HEK293 (cell line): ENCODE measurements around the gene GMPPA.

Source experiments
- CTCF ChIA-PET: fragments of 350-600 bp; formaldehyde crosslinking; extraction: SDS; loops from one replicate; lab custom pipeline; 2021; ENCODE audit warnings: antibody characterized with exemption; lab: Yijun Ruan, JAX
- POLR2A ChIA-PET: fragments of 300-600 bp; formaldehyde crosslinking; extraction: SDS; loops from one replicate; lab custom pipeline; 2020; ENCODE audit warnings: antibody characterized with exemption, inconsistent platforms; lab: Yijun Ruan, JAX
- H3K27ac ChIP-seq: fragments of 200-500 bp; sonication (Bioruptor generic); 2 replicates; pipeline ENCODE4 v1.5.1; 2014; ENCODE audit warnings: low read depth, low read length, control low read depth, inconsistent platforms; ENCODE audit errors: extremely low read depth
- H3K36me3 ChIP-seq, 2 experiments: fragments of 200-500 bp in 1 of 2; sonication (Bioruptor generic) in 1 of 2; 1 replicate in 1 of 2; 2 replicates in 1 of 2; pipeline ENCODE4 v1.5.1; 2014 to 2017; ENCODE audit warnings: inconsistent platforms in 2 of 2, low read length in 2 of 2; ENCODE audit not compliant: control insufficient read depth in 2 of 2, insufficient read depth in 1 of 2
- H3K4me1 ChIP-seq: fragments of 200-500 bp; sonication (Bioruptor generic); 2 replicates; pipeline ENCODE4 v1.5.1; 2014; ENCODE audit warnings: mild to moderate bottlenecking, low read length, inconsistent platforms; ENCODE audit not compliant: control insufficient read depth, insufficient read depth
- H3K4me3 ChIP-seq: 2 replicates; pipeline ENCODE4 v1.5.1; 2011; ENCODE audit warnings: low read depth, mild to moderate bottlenecking, control low read depth, low read length, moderate library complexity
- H3K9me3 ChIP-seq: fragments of 200-500 bp; sonication (Bioruptor generic); 2 replicates; pipeline ENCODE4 v1.5.1; 2014; ENCODE audit warnings: low read depth, low read length, inconsistent platforms; ENCODE audit not compliant: control insufficient read depth, insufficient read depth
- HOXA7 ChIP-seq: sonication (generic); formaldehyde crosslinking; IDR thresholded peaks from 2 replicates; pipeline ENCODE4 v1.8.1; 2022; ENCODE audit warnings: missing genetic modification reagents, borderline replicate concordance
- KLF8 ChIP-seq: fragments of 450-650 bp; formaldehyde crosslinking; IDR thresholded peaks from 2 replicates; pipeline ENCODE4 v1.5.1; 2016; ENCODE audit warnings: missing biosample characterization, missing genetic modification characterization
- OSR2 ChIP-seq: fragments of 450-650 bp; formaldehyde crosslinking; IDR thresholded peaks from 2 replicates; pipeline ENCODE4 v1.5.1; 2016; ENCODE audit warnings: missing biosample characterization, missing genetic modification characterization
- SCRT2 ChIP-seq: fragments of 450-650 bp; formaldehyde crosslinking; IDR thresholded peaks from 2 replicates; pipeline ENCODE4 v1.5.1; 2016; ENCODE audit warnings: missing biosample characterization, missing genetic modification characterization
- SP3 ChIP-seq: fragments of 450-650 bp; formaldehyde crosslinking; IDR thresholded peaks from 2 replicates; pipeline ENCODE4 v1.5.1; 2016; ENCODE audit warnings: missing biosample characterization, missing genetic modification characterization
- ZBTB7A ChIP-seq: fragments of 450-650 bp; formaldehyde crosslinking; IDR thresholded peaks from 2 replicates; pipeline ENCODE4 v1.5.1; 2016; ENCODE audit warnings: low read depth, missing biosample characterization, missing genetic modification characterization
- ZNF138 ChIP-seq: fragments of 450-650 bp; formaldehyde crosslinking; IDR thresholded peaks from 2 replicates; pipeline ENCODE4 v1.5.1; 2016; ENCODE audit warnings: missing biosample characterization, missing genetic modification characterization, borderline replicate concordance
- ZNF223 ChIP-seq: fragments of 450-650 bp; formaldehyde crosslinking; IDR thresholded peaks from 2 replicates; pipeline ENCODE4 v1.5.1; 2016; ENCODE audit warnings: missing biosample characterization, missing genetic modification characterization
- ZNF23 ChIP-seq: fragments of 450-650 bp; formaldehyde crosslinking; IDR thresholded peaks from 2 replicates; pipeline ENCODE4 v1.5.1; 2016; ENCODE audit warnings: missing biosample characterization, missing genetic modification characterization, borderline replicate concordance
- ZNF341 ChIP-seq: fragments of 450-650 bp; formaldehyde crosslinking; IDR thresholded peaks from 2 replicates; pipeline ENCODE4; 2016; ENCODE audit warnings: low read depth, missing biosample characterization, missing genetic modification characterization
- ZNF366 ChIP-seq: fragments of 450-650 bp; formaldehyde crosslinking; conservative IDR thresholded peaks from 2 replicates; pipeline ENCODE4 v1.5.1; 2016; ENCODE audit warnings: missing biosample characterization, missing genetic modification characterization
- ZNF37A ChIP-seq: fragments of 450-650 bp; IDR thresholded peaks from 2 replicates; pipeline ENCODE4 v1.5.1; 2018; ENCODE audit warnings: missing biosample characterization, missing genetic modification characterization
- ZNF404 ChIP-seq: fragments of 450-650 bp; formaldehyde crosslinking; IDR thresholded peaks from 2 replicates; pipeline ENCODE4 v1.5.1; 2017; ENCODE audit warnings: missing biosample characterization, missing genetic modification characterization
- ZNF473 ChIP-seq: fragments of 450-650 bp; formaldehyde crosslinking; IDR thresholded peaks from 2 replicates; pipeline ENCODE4 v1.5.1; 2017; ENCODE audit warnings: missing biosample characterization, missing genetic modification characterization
- ZNF600 ChIP-seq: fragments of 450-650 bp; formaldehyde crosslinking; IDR thresholded peaks from 2 replicates; pipeline ENCODE4 v1.5.1; 2016; ENCODE audit warnings: missing biosample characterization, missing genetic modification characterization
- ZNF658 ChIP-seq: fragments of 450-650 bp; formaldehyde crosslinking; IDR thresholded peaks from 2 replicates; pipeline ENCODE4; 2016; ENCODE audit warnings: missing biosample characterization, missing genetic modification characterization
- ZNF670 ChIP-seq: fragments of 450-650 bp; formaldehyde crosslinking; IDR thresholded peaks from 2 replicates; pipeline ENCODE4 v1.5.1; 2016; ENCODE audit warnings: missing biosample characterization, missing genetic modification characterization, low read depth
- TF ChIP-seq, protein P1 (sequence below): fragments of 450-650 bp; formaldehyde crosslinking; IDR thresholded peaks from 2 replicates; pipeline ENCODE4 v1.5.1; 2016; ENCODE audit warnings: missing biosample characterization, missing genetic modification characterization
- TF ChIP-seq, protein P2 (sequence below): fragments of 450-650 bp; formaldehyde crosslinking; IDR thresholded peaks from 2 replicates; pipeline ENCODE4 v1.5.1; 2017; ENCODE audit warnings: missing biosample characterization, missing genetic modification characterization
- TF ChIP-seq, protein P3 (sequence below): fragments of 450-650 bp; formaldehyde crosslinking; IDR thresholded peaks from 2 replicates; pipeline ENCODE4 v1.5.1; 2016; ENCODE audit warnings: missing biosample characterization, missing genetic modification characterization
- TF ChIP-seq, protein P4 (sequence below): fragments of 450-650 bp; IDR thresholded peaks from 2 replicates; pipeline ENCODE4 v1.5.1; 2018; ENCODE audit warnings: missing biosample characterization, mild to moderate bottlenecking, missing genetic modification characterization

GMPPA gene

GRCh38 chr2:219509780-219510511, 11.3 kb downstream of the GMPPA start (continued):
- TF ChIP-seq, protein P1, sequence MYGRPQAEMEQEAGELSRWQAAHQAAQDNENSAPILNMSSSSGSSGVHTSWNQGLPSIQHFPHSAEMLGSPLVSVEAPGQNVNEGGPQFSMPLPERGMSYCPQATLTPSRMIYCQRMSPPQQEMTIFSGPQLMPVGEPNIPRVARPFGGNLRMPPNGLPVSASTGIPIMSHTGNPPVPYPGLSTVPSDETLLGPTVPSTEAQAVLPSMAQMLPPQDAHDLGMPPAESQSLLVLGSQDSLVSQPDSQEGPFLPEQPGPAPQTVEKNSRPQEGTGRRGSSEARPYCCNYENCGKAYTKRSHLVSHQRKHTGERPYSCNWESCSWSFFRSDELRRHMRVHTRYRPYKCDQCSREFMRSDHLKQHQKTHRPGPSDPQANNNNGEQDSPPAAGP (tag by site-specific recombination) = 0 out of 2 replicates have a peak, but pooled peaks have one; percentile 15
- TF ChIP-seq SP3 (tag by site-specific recombination) (0 out of 2 replicates have a peak, but pooled peaks have one; percentile 29), OSR2 (tag by site-specific recombination) (peak; percentile 29), ZNF670 (tag by site-specific recombination) (no peak), ZBTB7A (tag by site-specific recombination) (no peak), ZNF404 (no peak), KLF8 (tag by site-specific recombination) (peak; percentile 29; the same call in 1 of the 2 replicates), ZNF138 (no peak), ZNF473 (no peak), ZNF341 (tag by site-specific recombination) (peak; percentile 84), ZNF223 (no peak)
- TF ChIP-seq, protein P2, sequence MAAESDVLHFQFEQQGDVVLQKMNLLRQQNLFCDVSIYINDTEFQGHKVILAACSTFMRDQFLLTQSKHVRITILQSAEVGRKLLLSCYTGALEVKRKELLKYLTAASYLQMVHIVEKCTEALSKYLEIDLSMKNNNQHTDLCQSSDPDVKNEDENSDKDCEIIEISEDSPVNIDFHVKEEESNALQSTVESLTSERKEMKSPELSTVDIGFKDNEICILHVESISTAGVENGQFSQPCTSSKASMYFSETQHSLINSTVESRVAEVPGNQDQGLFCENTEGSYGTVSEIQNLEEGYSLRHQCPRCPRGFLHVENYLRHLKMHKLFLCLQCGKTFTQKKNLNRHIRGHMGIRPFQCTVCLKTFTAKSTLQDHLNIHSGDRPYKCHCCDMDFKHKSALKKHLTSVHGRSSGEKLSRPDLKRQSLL (tag by site-specific recombination) = no peak
- TF ChIP-seq, protein P3, sequence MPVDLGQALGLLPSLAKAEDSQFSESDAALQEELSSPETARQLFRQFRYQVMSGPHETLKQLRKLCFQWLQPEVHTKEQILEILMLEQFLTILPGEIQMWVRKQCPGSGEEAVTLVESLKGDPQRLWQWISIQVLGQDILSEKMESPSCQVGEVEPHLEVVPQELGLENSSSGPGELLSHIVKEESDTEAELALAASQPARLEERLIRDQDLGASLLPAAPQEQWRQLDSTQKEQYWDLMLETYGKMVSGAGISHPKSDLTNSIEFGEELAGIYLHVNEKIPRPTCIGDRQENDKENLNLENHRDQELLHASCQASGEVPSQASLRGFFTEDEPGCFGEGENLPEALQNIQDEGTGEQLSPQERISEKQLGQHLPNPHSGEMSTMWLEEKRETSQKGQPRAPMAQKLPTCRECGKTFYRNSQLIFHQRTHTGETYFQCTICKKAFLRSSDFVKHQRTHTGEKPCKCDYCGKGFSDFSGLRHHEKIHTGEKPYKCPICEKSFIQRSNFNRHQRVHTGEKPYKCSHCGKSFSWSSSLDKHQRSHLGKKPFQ = no peak

GRCh38 chr2:219510512-219511135, 11.9 kb downstream of the GMPPA start:
- Histone ChIP-seq H3K9me3 (no peaks in the 10 kb centered on the region), H3K36me3 (peaks cover 0 to 19% of the 10 kb centered on the region in 2 experiments; a peak in 1 of 3 replicates), H3K4me3 (no peak overlapping the region), H3K27ac (no peak overlapping the region), H3K4me1 (peaks cover 2% of the 10 kb centered on the region)
- CTCF ChIA-PET = interaction anchor here (0.6 to 9.5 kb wide), 24 partner anchors 8 to 1759 kb away, joined by 3 to 150 read pairs (median 5); partner anchors contain the start of genes DNPEP, GMPPA and STK16
- TF ChIP-seq ZNF670 (tag by site-specific recombination) (no peak), HOXA7 (CRISPR knock-in tag) (no peak), ZBTB7A (tag by site-specific recombination) (no peak)
- POLR2A ChIA-PET = interaction anchor here (0.6 to 2.0 kb wide), 6 partner anchors 11 to 31 kb away, joined by 3 to 21 read pairs (median 6); partner anchors contain the start of gene GMPPA

DNA sequence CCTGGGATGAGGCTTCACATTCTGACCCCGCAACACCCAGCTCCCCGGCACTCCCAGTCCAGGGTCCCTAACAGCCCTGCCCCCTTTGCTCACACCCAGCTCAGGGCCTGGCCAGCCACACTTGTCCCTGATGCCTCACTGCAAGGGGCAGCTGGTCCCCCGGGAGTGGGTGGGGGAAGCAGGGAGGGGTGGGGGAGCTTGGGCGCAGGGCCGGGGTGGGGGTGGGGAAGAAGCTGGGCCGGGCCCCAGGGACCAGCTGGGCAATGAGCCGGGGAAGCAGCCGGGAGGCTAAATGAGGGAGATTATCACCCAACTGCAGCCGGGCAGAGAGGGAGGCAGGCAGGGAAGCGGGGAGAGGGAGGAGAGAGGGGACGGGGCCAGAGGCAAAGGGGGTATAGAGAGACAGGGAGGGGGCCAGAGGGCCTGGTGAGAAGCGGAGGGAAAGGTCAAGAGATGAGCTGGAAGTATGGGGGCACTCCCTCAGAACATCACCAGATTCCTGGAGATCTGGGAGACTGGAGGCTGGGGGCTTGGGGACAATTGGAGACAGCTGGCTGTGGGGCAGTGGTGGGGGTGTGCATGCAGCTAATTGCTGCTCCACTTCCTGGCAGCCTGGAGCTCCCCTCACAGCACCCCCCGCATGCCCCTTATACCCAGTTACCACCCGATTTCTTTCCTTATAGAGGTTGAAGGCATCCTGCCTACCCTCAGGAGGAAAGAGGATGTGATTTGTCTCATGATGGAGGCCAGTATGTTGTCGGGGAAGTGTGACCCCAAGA, 13.0 kb downstream of the GMPPA start:
- TF ChIP-seq, protein P4, sequence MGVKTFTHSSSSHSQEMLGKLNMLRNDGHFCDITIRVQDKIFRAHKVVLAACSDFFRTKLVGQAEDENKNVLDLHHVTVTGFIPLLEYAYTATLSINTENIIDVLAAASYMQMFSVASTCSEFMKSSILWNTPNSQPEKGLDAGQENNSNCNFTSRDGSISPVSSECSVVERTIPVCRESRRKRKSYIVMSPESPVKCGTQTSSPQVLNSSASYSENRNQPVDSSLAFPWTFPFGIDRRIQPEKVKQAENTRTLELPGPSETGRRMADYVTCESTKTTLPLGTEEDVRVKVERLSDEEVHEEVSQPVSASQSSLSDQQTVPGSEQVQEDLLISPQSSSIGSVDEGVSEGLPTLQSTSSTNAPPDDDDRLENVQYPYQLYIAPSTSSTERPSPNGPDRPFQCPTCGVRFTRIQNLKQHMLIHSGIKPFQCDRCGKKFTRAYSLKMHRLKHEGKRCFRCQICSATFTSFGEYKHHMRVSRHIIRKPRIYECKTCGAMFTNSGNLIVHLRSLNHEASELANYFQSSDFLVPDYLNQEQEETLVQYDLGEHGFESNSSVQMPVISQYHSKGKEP = no peak
- TF ChIP-seq ZNF366 (tag by site-specific recombination) = no peak
- TF ChIP-seq ZNF658 (tag by site-specific recombination) = no peak
- TF ChIP-seq ZNF600 (tag by site-specific recombination) = no peak
- TF ChIP-seq SCRT2 (tag by site-specific recombination) = no peak
- TF ChIP-seq ZNF23 = no peak
- TF ChIP-seq ZNF37A (tag by site-specific recombination) = no peak
- TF ChIP-seq ZNF138 = no peak
- no peak overlapping the region for H3K4me3 ChIP-seq
- H3K4me1 ChIP-seq = peaks cover 2% of the 10 kb centered on the region
- H3K27ac ChIP-seq = no peak overlapping the region
- CTCF ChIA-PET = interaction anchor here (0.6 to 9.5 kb wide), 8 partner anchors 9 to 339 kb away, joined by 3 to 150 read pairs (median 4); partner anchors contain the start of gene GMPPA
- H3K36me3 ChIP-seq = peaks cover 0 to 8% of the 10 kb centered on the region in 2 experiments; a peak in 1 of 3 replicates
- POLR2A ChIA-PET = interaction anchor here (1.1 to 1.3 kb wide), 2 partner anchors 13 kb away, joined by 4 read pairs; partner anchors contain the start of gene GMPPA
- H3K9me3 ChIP-seq = no peaks in the 10 kb centered on the region
